Measurements from ENCODE around the gene CD37.

Gene CD37

DNA sequence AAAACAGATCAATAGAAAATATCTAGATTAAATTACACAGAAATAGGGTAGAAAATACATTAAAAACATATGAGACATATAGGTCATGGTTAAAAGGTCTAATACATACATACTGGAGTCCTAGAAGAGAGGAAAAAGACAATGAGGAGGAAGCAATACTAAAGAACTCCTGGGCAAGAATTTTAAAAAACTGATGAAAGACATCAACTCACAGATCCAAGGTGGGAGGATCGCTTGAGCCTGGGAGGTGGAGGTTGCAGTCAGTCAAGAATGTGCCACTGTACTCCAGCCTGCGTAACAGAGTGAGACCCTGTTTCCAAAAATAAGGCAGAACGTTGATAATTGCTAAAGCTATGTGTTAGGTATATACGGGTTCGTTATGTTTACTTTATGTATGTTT is 47.4 kb downstream of the CD37 start:
- in situ Hi-C loops (cut with HindIII; ENCODE audit: low sequenced_read_pairs), result loop anchor here (5.0 kb wide), 1 partner anchor 45 kb away; the partner anchor contains the start of gene GFY

DNA sequence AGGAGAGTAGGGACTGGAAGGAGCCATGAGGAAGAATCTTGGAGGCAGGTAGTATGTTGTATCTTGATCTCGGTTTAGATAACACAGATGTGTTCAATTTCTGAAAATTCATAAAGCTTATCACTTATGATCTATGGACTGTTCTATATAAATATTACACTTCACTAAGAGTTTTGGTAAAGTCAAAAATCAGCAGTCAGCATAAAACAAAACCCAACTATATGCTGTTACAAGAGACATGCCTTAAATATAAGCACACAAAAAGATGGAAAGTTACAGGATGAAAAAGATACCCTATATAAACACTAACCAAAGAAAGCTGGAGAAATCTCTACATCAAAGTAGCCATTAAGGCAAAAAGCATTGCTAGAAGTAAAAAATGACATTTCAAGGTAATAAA is 48.4 kb downstream of the CD37 start:
- in situ Hi-C loops (cut with HindIII; ENCODE audit: low sequenced_read_pairs), result loop anchor here (5.0 kb wide), 1 partner anchor 44 kb away; the partner anchor contains the start of gene GFY
- no peak for TF ChIP-seq CTCF (IDR thresholded peaks at IDR 0.05; ENCODE audit: low read depth, low read length, missing control alignments)
- no peak for DNase-seq (ENCODE audit: low read depth)
- no peak overlapping the region for H3K4me3 ChIP-seq (ENCODE audit: low read depth, low read length)

More for the DNA sequence above, 47.4 kb downstream of the CD37 start:
- no peak overlapping the region for H3K4me3 ChIP-seq (ENCODE audit: low read depth, low read length)
- DNase-seq (ENCODE audit: low read depth), result no peak
- TF ChIP-seq CTCF (IDR thresholded peaks at IDR 0.05; ENCODE audit: low read depth, low read length, missing control alignments), result no peak

- H3K4me3 ChIP-seq (ENCODE audit: low read depth, low read length), result no peak within 1 kb of the TSS
- in situ Hi-C loops (cut with HindIII; ENCODE audit: low sequenced_read_pairs), result no loop called here
- no peak for DNase-seq (ENCODE audit: low read depth)
Measured at GRCh38 chr19:49387936-49388372, 52.7 kb downstream of the CD37 start, which contains the start of gene KASH5. Gene KASH5, plus strand, starts transcription at chr19:49388249. Its CDS starts 2,635 bp downstream, at chr19:49390884.

GRCh38 chr19:49389406-49389805 is 54.2 kb downstream of the CD37 start:
- H3K4me3 ChIP-seq (ENCODE audit: low read depth, low read length), result no peak overlapping the region
- no peak for TF ChIP-seq CTCF (IDR thresholded peaks at IDR 0.05; ENCODE audit: low read depth, low read length, missing control alignments)
- DNase-seq (ENCODE audit: low read depth), result no peak
- in situ Hi-C loops (cut with HindIII; ENCODE audit: low sequenced_read_pairs), result no loop called here

More at GRCh38 chr19:49387936-49388372, 52.7 kb downstream of the CD37 start, which contains the start of gene KASH5:
- no peak for TF ChIP-seq CTCF (IDR thresholded peaks at IDR 0.05; ENCODE audit: low read depth, low read length, missing control alignments)

Data from astrocyte of the cerebellum (primary cell).